HepG2 (cell line): ENCODE data around the gene SMIM13. TPM values are rescaled to one million over a fixed set of nuclear protein-coding genes. Genes with fewer than 3 reads are reported as not detected.

Experiments
- CERS6 ChIP-seq: sonication (generic); formaldehyde crosslinking; IDR thresholded peaks from 2 replicates; pipeline ENCODE4 v1.5.0; 2020; ENCODE audit warnings: missing genetic modification reagents
- NFIC ChIP-seq: IDR thresholded peaks from 2 replicates; pipeline ENCODE4 v1.6.1; 2012; ENCODE audit warnings: mild to moderate bottlenecking, low read length, inconsistent platforms
- NONO ChIP-seq, 2 experiments: fragments of 450-650 bp in 1 of 2; sonication (generic) in 1 of 2; formaldehyde crosslinking in 1 of 2; IDR thresholded peaks in 1 of 2; conservative IDR thresholded peaks in 1 of 2; 2 replicates each; pipeline versions ENCODE4 v1.6.1 to v1.8.0; 2017 to 2022; ENCODE audit warnings: mild to moderate bottlenecking in 1 of 2, missing genetic modification reagents in 1 of 2, moderate library complexity in 1 of 2
- SP140L ChIP-seq: sonication (generic); formaldehyde crosslinking; IDR thresholded peaks from 2 replicates; pipeline ENCODE4 v1.4.0; 2020; ENCODE audit warnings: missing genetic modification reagents, borderline replicate concordance
- ZBTB38 ChIP-seq: sonication (generic); formaldehyde crosslinking; IDR thresholded peaks from 2 replicates; pipeline ENCODE4 v1.5.1; 2020; ENCODE audit warnings: mild to moderate bottlenecking, missing genetic modification reagents
- ZBTB43 ChIP-seq: sonication (generic); formaldehyde crosslinking; conservative IDR thresholded peaks from 2 replicates; pipeline ENCODE4 v1.4.0; 2020; ENCODE audit warnings: missing genetic modification reagents
- ZBTB49 ChIP-seq: sonication (generic); formaldehyde crosslinking; IDR thresholded peaks from 2 replicates; pipeline ENCODE4 v1.4.0; 2020; ENCODE audit warnings: missing genetic modification reagents, borderline replicate concordance
- ZFX ChIP-seq: sonication (generic); formaldehyde crosslinking; IDR thresholded peaks from 2 replicates; pipeline ENCODE4 v1.4.0; 2020; ENCODE audit warnings: mild to moderate bottlenecking, low read depth, missing genetic modification reagents, moderate library complexity
- ZNF234 ChIP-seq: sonication (generic); formaldehyde crosslinking; conservative IDR thresholded peaks from 2 replicates; pipeline ENCODE4 v1.5.1; 2020; ENCODE audit warnings: mild to moderate bottlenecking, missing genetic modification reagents
- ZNF280D ChIP-seq: sonication (generic); formaldehyde crosslinking; IDR thresholded peaks from 2 replicates; pipeline ENCODE4 v1.5.1; 2020; ENCODE audit warnings: mild to moderate bottlenecking, missing genetic modification reagents
- ZNF446 ChIP-seq: sonication (generic); formaldehyde crosslinking; IDR thresholded peaks from 2 replicates; pipeline ENCODE4 v1.5.0; 2020; ENCODE audit warnings: mild to moderate bottlenecking, missing genetic modification reagents
- ZNF609 ChIP-seq: sonication (generic); formaldehyde crosslinking; IDR thresholded peaks from 2 replicates; pipeline ENCODE4 v1.4.0; 2020; ENCODE audit warnings: mild to moderate bottlenecking, missing genetic modification reagents, borderline replicate concordance
- ZSCAN22 ChIP-seq: sonication (generic); formaldehyde crosslinking; IDR thresholded peaks from 2 replicates; pipeline ENCODE4 v1.4.0; 2020; ENCODE audit warnings: mild to moderate bottlenecking, missing genetic modification reagents
- polyA plus RNA-seq, 8 experiments: library from polyadenylated mRNA; depleted of rRNA in 3 of 8; stranded (reverse) in 7 of 8; unstranded in 1 of 8; fragments of >200 nt; fragmentation: Illumina TruSeq in 4 of 8; extraction: Trizol in 4 of 8; gene quantifications; 2 replicates each; pipeline versions ENCODE4 v1.2.1 to v1.2.3, GENCODE V29; 2011 to 2016; ENCODE audit warnings: low read depth in 4 of 8, missing spikeins in 1 of 8, mixed read lengths in 1 of 8; ENCODE audit not compliant: insufficient read depth in 1 of 8
- total RNA-seq, 5 experiments: library from RNA; depleted of rRNA; stranded (reverse); fragments of >200 nt; fragmentation: Illumina TruSeq; extraction: Trizol; gene quantifications; 2 replicates each; pipeline ENCODE4 v1.2.3, GENCODE V29; 2016; ENCODE audit warnings: low read depth in 1 of 5

Gene SMIM13
- total and polyA plus RNA-seq, 2 of the 13 experiments (the other 11 are each of a cell fraction or from before 2014, with no cell fraction given) = 2.7 to 10.2 TPM

GRCh38 chr6:11143394-11144371 is 50.0 kb downstream of the SMIM13 start (continued):
- TF ChIP-seq ZNF609 (no peak), SP140L (no peak; the same call in 1 of the 2 replicates), ZBTB38 (peak; percentile 92), ZSCAN22 (CRISPR knock-in tag) (no peak), ZBTB49 (CRISPR knock-in tag) (no peak), CERS6 (CRISPR knock-in tag) (no peak), ZNF280D (CRISPR knock-in tag) (peak; percentile 88; the same call in 1 of the 2 replicates), NFIC (0 out of 2 replicates have a peak, but pooled peaks have one; percentile 38), NONO (IDR thresholded peaks at IDR 0.05) (no peak), NONO (CRISPR knock-in tag; conservative IDR thresholded peaks at IDR 0.05) (peak; percentile 67; the same call in 1 of the 2 replicates), ZBTB43 (peak; percentile 64), ZNF446 (CRISPR knock-in tag) (no peak), ZNF234 (no peak), ZFX (peak; percentile 44; the same call in 1 of the 2 replicates)
